Sigmoid colon (tissue), 7 donors: ENCODE data around the gene ZRSR2. TPM values are rescaled to one million over a fixed set of nuclear protein-coding genes. Genes with fewer than 3 reads are reported as not detected.

Experiments
- DNase-seq: peaks from one replicate; pipeline ENCODE4 v3.0.0-alpha.2; 2019
- H3K27ac ChIP-seq, 4 donors: fragments of 200-600 bp; sonication (generic); one replicate each; pipeline ENCODE4 v1.5.1; 2016 to 2019; ENCODE audit warnings: mild to moderate bottlenecking in 1 of 4
- H3K27me3 ChIP-seq, 3 donors: fragments of 200-600 bp; sonication (generic); one replicate each; pipeline ENCODE4 v1.5.1; 2019; ENCODE audit warnings: mild to moderate bottlenecking in 1 of 3
- H3K36me3 ChIP-seq, 4 donors: fragments of 200-600 bp; sonication (generic); one replicate each; pipeline ENCODE4 v1.5.1; 2016 to 2019
- H3K4me1 ChIP-seq, 4 donors: fragments of 200-600 bp; sonication (generic); one replicate each; pipeline ENCODE4 v1.5.1; 2017 to 2019
- H3K4me3 ChIP-seq, 4 donors: fragments of 200-600 bp; sonication (generic); one replicate each; pipeline ENCODE4 v1.5.1; 2017 to 2019; ENCODE audit warnings: mild to moderate bottlenecking in 2 of 4, moderate library complexity in 1 of 4
- H3K9me3 ChIP-seq, 4 donors: fragments of 200-600 bp in 3 of 4; sonication (generic) in 3 of 4; one replicate each; pipeline versions ENCODE4 v1.5.1 to v1.6.1; 2013 to 2019
- EP300 ChIP-seq, 4 donors: sonication (generic); formaldehyde crosslinking; IDR thresholded peaks; one replicate each; pipeline ENCODE4 v1.6.1; 2017; ENCODE audit warnings: antibody characterized with exemption in 4 of 4
- POLR2A ChIP-seq, 2 donors: fragments of 450-650 bp; IDR thresholded peaks; one replicate each; pipeline ENCODE4 v1.6.1; 2016; ENCODE audit warnings: antibody characterized with exemption in 2 of 2, mild to moderate bottlenecking in 2 of 2, moderate library complexity in 2 of 2
- POLR2AphosphoS5 ChIP-seq, 4 donors: sonication (generic); formaldehyde crosslinking; IDR thresholded peaks; one replicate each; pipeline ENCODE4 v1.6.1; 2017; ENCODE audit warnings: antibody characterized with exemption in 4 of 4
- WGBS, 2 donors: extraction: QIAGEN DNeasy Blood & Tissue Kit; methylation state at CpG; one replicate each; pipeline ENCODE4 v1.1.7; 2013; 5-methylcytosine and 5-hydroxymethylcytosine counted together
- intact Hi-C: fragments of 100-400 bp; cut with DNase I; formaldehyde crosslinking; loops from one replicate; pipeline ENCODE4 v1.15.1; 2023
- polyA plus RNA-seq, 3 donors: library from polyadenylated mRNA; stranded (reverse); fragments of 200-250 nt; gene quantifications; one replicate each; pipeline ENCODE4 v1.2.3, GENCODE V29; 2013
- total RNA-seq, 4 donors: library from RNA; depleted of rRNA; stranded (reverse); fragments of >200 nt; gene quantifications; one replicate each; pipeline ENCODE4 v1.1.0, GENCODE V29; 2016
- TF ChIP-seq, protein P1 (sequence below), 4 experiments: fragments of 450-650 bp in 3 of 4; fragments of 200-600 bp in 1 of 4; IDR thresholded peaks; one replicate each; pipeline ENCODE4 v1.5.1; 2016 to 2019; ENCODE audit warnings: antibody characterized with exemption in 4 of 4, mild to moderate bottlenecking in 3 of 4, moderate library complexity in 2 of 4
- donor health status: healthy with polysubstance abuse.
- donor health status: Bipolar disorder and iron deficiency.
- donor health status: healthy.

ZRSR2 gene
- total and polyA plus RNA-seq, 7 donors: 6.8 to 15.6 (median 12.6) TPM

GRCh38 chrX:15869695-15870094 lies 79.4 kb downstream of the ZRSR2 start:
- intact Hi-C loops: no loop called here
- TF ChIP-seq POLR2A (IDR thresholded peaks at IDR 0.05) (no peak), POLR2AphosphoS5 (IDR thresholded peaks at IDR 0.05) (no peak), EP300 (IDR thresholded peaks at IDR 0.05) (no peak)
- TF ChIP-seq, protein P1, sequence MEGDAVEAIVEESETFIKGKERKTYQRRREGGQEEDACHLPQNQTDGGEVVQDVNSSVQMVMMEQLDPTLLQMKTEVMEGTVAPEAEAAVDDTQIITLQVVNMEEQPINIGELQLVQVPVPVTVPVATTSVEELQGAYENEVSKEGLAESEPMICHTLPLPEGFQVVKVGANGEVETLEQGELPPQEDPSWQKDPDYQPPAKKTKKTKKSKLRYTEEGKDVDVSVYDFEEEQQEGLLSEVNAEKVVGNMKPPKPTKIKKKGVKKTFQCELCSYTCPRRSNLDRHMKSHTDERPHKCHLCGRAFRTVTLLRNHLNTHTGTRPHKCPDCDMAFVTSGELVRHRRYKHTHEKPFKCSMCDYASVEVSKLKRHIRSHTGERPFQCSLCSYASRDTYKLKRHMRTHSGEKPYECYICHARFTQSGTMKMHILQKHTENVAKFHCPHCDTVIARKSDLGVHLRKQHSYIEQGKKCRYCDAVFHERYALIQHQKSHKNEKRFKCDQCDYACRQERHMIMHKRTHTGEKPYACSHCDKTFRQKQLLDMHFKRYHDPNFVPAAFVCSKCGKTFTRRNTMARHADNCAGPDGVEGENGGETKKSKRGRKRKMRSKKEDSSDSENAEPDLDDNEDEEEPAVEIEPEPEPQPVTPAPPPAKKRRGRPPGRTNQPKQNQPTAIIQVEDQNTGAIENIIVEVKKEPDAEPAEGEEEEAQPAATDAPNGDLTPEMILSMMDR (IDR thresholded peaks at IDR 0.05): no peak
- no peak for DNase-seq
- no peaks in the 10 kb centered on the region for H3K9me3 ChIP-seq
- no peaks in the 10 kb centered on the region for H3K36me3 ChIP-seq
- 96 to 97% methylated on average over 4 of the region's 4 CpGs for WGBS, 2 donors
- no peaks in the 10 kb centered on the region for H3K27me3 ChIP-seq
- no peak overlapping the region for H3K4me3 ChIP-seq
- no peaks in the 10 kb centered on the region for H3K4me1 ChIP-seq
- H3K27ac ChIP-seq: no peak overlapping the region

GRCh38 chrX:15870310-15870709 lies 80.0 kb downstream of the ZRSR2 start:
- no peak for DNase-seq
- no peaks in the 10 kb centered on the region for H3K4me1 ChIP-seq
- TF ChIP-seq POLR2AphosphoS5 (IDR thresholded peaks at IDR 0.05) (no peak), EP300 (IDR thresholded peaks at IDR 0.05) (no peak), POLR2A (IDR thresholded peaks at IDR 0.05) (no peak)
- TF ChIP-seq, protein P1 (IDR thresholded peaks at IDR 0.05): no peak
- H3K36me3 ChIP-seq: no peaks in the 10 kb centered on the region
- H3K4me3 ChIP-seq: no peak overlapping the region
- H3K27me3 ChIP-seq: no peaks in the 10 kb centered on the region
- 77 to 88% methylated on average over 4 of the region's 4 CpGs for WGBS, 2 donors
- intact Hi-C loops: no loop called here
- no peaks in the 10 kb centered on the region for H3K9me3 ChIP-seq
- no peak overlapping the region for H3K27ac ChIP-seq

Other genes starting within 250 kb of the ZRSR2 start
- 1 to 10 TPM in 1 of 4 donors, under 1 TPM in 1, not detected in 2; 0.33 to 2.1 TPM for gene ACE2, start 189.5 kb upstream of the ZRSR2 start, total RNA-seq
- 10 to 100 TPM in 1 of 3 donors, 1 to 10 TPM in 2; 4.2 to 12.8 (median 4.6) TPM for gene ACE2, start 189.5 kb upstream of the ZRSR2 start, polyA plus RNA-seq
- under 1 TPM in 1 of 4 donors, not detected in 3; 0.33 TPM for gene CLTRN, start 125.7 kb upstream of the ZRSR2 start, total RNA-seq
- under 1 TPM in 2 of 3 donors, not detected in 1; 0.12 to 0.60 TPM for gene CLTRN, start 125.7 kb upstream of the ZRSR2 start, polyA plus RNA-seq
- gene CA5B, start 52.2 kb upstream of the ZRSR2 start, total RNA-seq: 1 to 10 TPM; 3.9 to 8.6 (median 7.1) TPM
- 1 to 10 TPM in 2 of 3 donors, under 1 TPM in 1; 0.46 to 3.4 (median 1.8) TPM for gene CA5B, start 52.2 kb upstream of the ZRSR2 start, polyA plus RNA-seq
- gene AP1S2, start 64.3 kb downstream of the ZRSR2 start, total RNA-seq: 100 to 1,000 TPM in 1 of 4 donors, 10 to 100 TPM in 3; 71.6 to 156 (median 93.5) TPM
- 10 to 100 TPM; 19.1 to 21.0 (median 20.8) TPM for gene AP1S2, start 64.3 kb downstream of the ZRSR2 start, polyA plus RNA-seq